ENCODE data around the gene PRELID3B.

- TF ChIP-seq CTCF (IDR thresholded peaks at IDR 0.05; ENCODE audit: insufficient read depth, low read length) (no peak), POLR2AphosphoS5 (IDR thresholded peaks at IDR 0.05; ENCODE audit: low read depth) (no peak)
- TF ChIP-seq, protein P1, sequence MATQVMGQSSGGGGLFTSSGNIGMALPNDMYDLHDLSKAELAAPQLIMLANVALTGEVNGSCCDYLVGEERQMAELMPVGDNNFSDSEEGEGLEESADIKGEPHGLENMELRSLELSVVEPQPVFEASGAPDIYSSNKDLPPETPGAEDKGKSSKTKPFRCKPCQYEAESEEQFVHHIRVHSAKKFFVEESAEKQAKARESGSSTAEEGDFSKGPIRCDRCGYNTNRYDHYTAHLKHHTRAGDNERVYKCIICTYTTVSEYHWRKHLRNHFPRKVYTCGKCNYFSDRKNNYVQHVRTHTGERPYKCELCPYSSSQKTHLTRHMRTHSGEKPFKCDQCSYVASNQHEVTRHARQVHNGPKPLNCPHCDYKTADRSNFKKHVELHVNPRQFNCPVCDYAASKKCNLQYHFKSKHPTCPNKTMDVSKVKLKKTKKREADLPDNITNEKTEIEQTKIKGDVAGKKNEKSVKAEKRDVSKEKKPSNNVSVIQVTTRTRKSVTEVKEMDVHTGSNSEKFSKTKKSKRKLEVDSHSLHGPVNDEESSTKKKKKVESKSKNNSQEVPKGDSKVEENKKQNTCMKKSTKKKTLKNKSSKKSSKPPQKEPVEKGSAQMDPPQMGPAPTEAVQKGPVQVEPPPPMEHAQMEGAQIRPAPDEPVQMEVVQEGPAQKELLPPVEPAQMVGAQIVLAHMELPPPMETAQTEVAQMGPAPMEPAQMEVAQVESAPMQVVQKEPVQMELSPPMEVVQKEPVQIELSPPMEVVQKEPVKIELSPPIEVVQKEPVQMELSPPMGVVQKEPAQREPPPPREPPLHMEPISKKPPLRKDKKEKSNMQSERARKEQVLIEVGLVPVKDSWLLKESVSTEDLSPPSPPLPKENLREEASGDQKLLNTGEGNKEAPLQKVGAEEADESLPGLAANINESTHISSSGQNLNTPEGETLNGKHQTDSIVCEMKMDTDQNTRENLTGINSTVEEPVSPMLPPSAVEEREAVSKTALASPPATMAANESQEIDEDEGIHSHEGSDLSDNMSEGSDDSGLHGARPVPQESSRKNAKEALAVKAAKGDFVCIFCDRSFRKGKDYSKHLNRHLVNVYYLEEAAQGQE (IDR thresholded peaks at IDR 0.05; ENCODE audit: insufficient replicate concordance, low read depth): no peak
These were observed 43.9 kb downstream of the PRELID3B start for GRCh38 chr20:58998656-58999055.

Data from HL-60 (cell line).